Stimulated activated CD8-positive, alpha-beta memory T cell treated with anti-CD3 and anti-CD28 coated beads, Interleukin-2, amount 100 ng/mL, for 48 hours (primary cell): ENCODE measurements around the gene PDPR.
"Not testable (repeated sequence)": the region's sequence is repeated elsewhere in the genome, so short reads cannot be mapped to it uniquely, and the experiment has no call there.

Experiments
- DNase-seq, 2 donors: peaks; one replicate each; pipeline ENCODE4 v3.0.0-alpha.2; 2020; ENCODE audit warnings: low read depth in 2 of 2

PDPR gene

GRCh38 chr16:70128844-70129243, 14.7 kb downstream of the PDPR start:
- DNase-seq: not testable (repeated sequence)

GRCh38 chr16:70135796-70136195, 21.7 kb downstream of the PDPR start:
- not testable (repeated sequence) for DNase-seq

GRCh38 chr16:70136595-70136994, 22.5 kb downstream of the PDPR start:
- DNase-seq: not testable (repeated sequence)

- not testable (repeated sequence) for DNase-seq
Measured at GRCh38 chr16:70142739-70143138, 28.6 kb downstream of the PDPR start.

GRCh38 chr16:70143231-70143895, 29.2 kb downstream of the PDPR start:
- DNase-seq: not testable (repeated sequence)

GRCh38 chr16:70147853-70148252, 33.7 kb downstream of the PDPR start:
- not testable (repeated sequence) for DNase-seq

- DNase-seq: not testable (repeated sequence)
Measured at GRCh38 chr16:70148453-70148852, 34.3 kb downstream of the PDPR start.

- not testable (repeated sequence) for DNase-seq
Measured at GRCh38 chr16:70149296-70149695, 35.2 kb downstream of the PDPR start.

GRCh38 chr16:70151391-70151790, 37.3 kb downstream of the PDPR start:
- DNase-seq: no peak

- no peak for DNase-seq
Measured at GRCh38 chr16:70151941-70152509, 37.9 kb downstream of the PDPR start.

- DNase-seq: no peak
Measured at GRCh38 chr16:70152578-70153302, 38.6 kb downstream of the PDPR start.

- not testable (repeated sequence) for DNase-seq
Measured at GRCh38 chr16:70154736-70155135, 40.6 kb downstream of the PDPR start.

- no peak for DNase-seq
Measured at GRCh38 chr16:70156207-70156978, 42.3 kb downstream of the PDPR start.

- no peak for DNase-seq
Measured at GRCh38 chr16:70157105-70157476, 43.0 kb downstream of the PDPR start.

GRCh38 chr16:70157477-70158260, 43.5 kb downstream of the PDPR start:
- DNase-seq: no peak

GRCh38 chr16:70158261-70158939, 44.3 kb downstream of the PDPR start:
- no peak for DNase-seq

- no peak for DNase-seq
Measured at GRCh38 chr16:70159355-70160348, 45.5 kb downstream of the PDPR start.

GRCh38 chr16:70160388-70160787, 46.3 kb downstream of the PDPR start:
- no peak for DNase-seq

- DNase-seq: no peak
Measured at GRCh38 chr16:70160821-70161220, 46.7 kb downstream of the PDPR start.

- DNase-seq: no peak
Measured at GRCh38 chr16:70161350-70161749, 47.2 kb downstream of the PDPR start.
